Measurements from ENCODE around the gene CDYL2. TPM values are rescaled to one million over a fixed set of nuclear protein-coding genes. Genes with fewer than 3 reads are reported as not detected.

CDYL2 gene
- polyA plus RNA-seq (2012; ENCODE audit: insufficient read length, low read depth) = 8.0 TPM

- TF ChIP-seq REST (IDR thresholded peaks at IDR 0.05; ENCODE audit: insufficient read depth in 1 of 2, low read depth in 2 of 2, low read length in 2 of 2) (no peak), TAF1 (IDR thresholded peaks at IDR 0.05; ENCODE audit: borderline replicate concordance, insufficient read depth, low read length) (no peak), POLR2AphosphoS5 (IDR thresholded peaks at IDR 0.05; ENCODE audit: low read depth, low read length) (no peak), FOXP2 (optimal IDR thresholded peaks at IDR 0.05; ENCODE audit: borderline replicate concordance, extremely low read depth, extremely low read length, insufficient read depth) (no peak), SIN3A (IDR thresholded peaks at IDR 0.05; ENCODE audit: borderline replicate concordance, insufficient read depth, low read length) (no peak)
These were observed at the start of gene CDYL2 for GRCh38 chr16:80804526-80805383. Gene CDYL2 (minus strand): TSS chr16:80804598. CDS start chr16:80804173, 425 bp downstream.

- TF ChIP-seq TAF1 (IDR thresholded peaks at IDR 0.05; ENCODE audit: borderline replicate concordance, insufficient read depth, low read length) = no peak
- TF ChIP-seq POLR2AphosphoS5 (IDR thresholded peaks at IDR 0.05; ENCODE audit: low read depth, low read length) = no peak
- TF ChIP-seq SIN3A (IDR thresholded peaks at IDR 0.05; ENCODE audit: borderline replicate concordance, insufficient read depth, low read length) = no peak
- TF ChIP-seq REST (IDR thresholded peaks at IDR 0.05; ENCODE audit: insufficient read depth in 1 of 2, low read depth in 2 of 2, low read length in 2 of 2) = no peak
- no peak for TF ChIP-seq FOXP2 (optimal IDR thresholded peaks at IDR 0.05; ENCODE audit: borderline replicate concordance, extremely low read depth, extremely low read length, insufficient read depth)
These were observed 48.0 kb upstream of the CDYL2 start for GRCh38 chr16:80852261-80852872.

GRCh38 chr16:80851831-80852230, 47.4 kb upstream of the CDYL2 start:
- TF ChIP-seq FOXP2 (optimal IDR thresholded peaks at IDR 0.05; ENCODE audit: borderline replicate concordance, extremely low read depth, extremely low read length, insufficient read depth) (no peak), SIN3A (IDR thresholded peaks at IDR 0.05; ENCODE audit: borderline replicate concordance, insufficient read depth, low read length) (no peak), POLR2AphosphoS5 (IDR thresholded peaks at IDR 0.05; ENCODE audit: low read depth, low read length) (no peak), REST (IDR thresholded peaks at IDR 0.05; ENCODE audit: insufficient read depth in 1 of 2, low read depth in 2 of 2, low read length in 2 of 2) (no peak), TAF1 (IDR thresholded peaks at IDR 0.05; ENCODE audit: borderline replicate concordance, insufficient read depth, low read length) (no peak)

GRCh38 chr16:80850757-80851156, 46.4 kb upstream of the CDYL2 start:
- TF ChIP-seq TAF1 (IDR thresholded peaks at IDR 0.05; ENCODE audit: borderline replicate concordance, insufficient read depth, low read length) = no peak
- no peak for TF ChIP-seq SIN3A (IDR thresholded peaks at IDR 0.05; ENCODE audit: borderline replicate concordance, insufficient read depth, low read length)
- no peak for TF ChIP-seq REST (IDR thresholded peaks at IDR 0.05; ENCODE audit: insufficient read depth in 1 of 2, low read depth in 2 of 2, low read length in 2 of 2)
- TF ChIP-seq FOXP2 (optimal IDR thresholded peaks at IDR 0.05; ENCODE audit: borderline replicate concordance, extremely low read depth, extremely low read length, insufficient read depth) = no peak
- no peak for TF ChIP-seq POLR2AphosphoS5 (IDR thresholded peaks at IDR 0.05; ENCODE audit: low read depth, low read length)
